ENCODE measurements around the gene GNAL. TPM values are rescaled to one million over a fixed set of nuclear protein-coding genes. Genes with fewer than 3 reads are reported as not detected.

The GNAL gene
- total RNA-seq, 1 experiment from 2014 or later, result 0.06 TPM

DNA sequence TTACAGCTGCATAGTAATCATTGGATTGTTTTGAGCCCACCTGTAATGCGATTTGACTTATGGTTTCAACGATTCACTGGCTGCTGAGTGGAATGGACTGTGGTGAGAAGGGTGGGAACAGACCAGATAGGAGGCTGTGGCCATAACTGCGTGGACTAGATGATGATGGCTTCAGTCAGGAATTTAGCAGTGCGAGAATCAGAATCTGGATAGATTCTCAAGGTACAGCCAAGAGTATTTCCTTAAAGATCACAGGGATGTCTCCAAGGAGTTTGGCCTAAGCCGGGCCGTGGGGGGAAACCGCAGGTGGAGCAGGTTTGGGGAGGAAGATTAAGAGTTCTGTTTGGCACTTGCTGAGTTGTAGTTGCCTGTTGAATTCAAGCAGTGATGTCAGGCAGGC, 118.2 kb downstream of the GNAL start:
- H3K4me1 ChIP-seq (ENCODE audit: insufficient read depth, low read length, poor library complexity, severe bottlenecking), result no peaks in the 10 kb centered on the region
- H3K36me3 ChIP-seq (ENCODE audit: insufficient read depth, low read length, poor library complexity, severe bottlenecking), result no peaks in the 10 kb centered on the region
- DNase-seq (ENCODE audit: low spot score), result no peak
- TF ChIP-seq, protein P1, sequence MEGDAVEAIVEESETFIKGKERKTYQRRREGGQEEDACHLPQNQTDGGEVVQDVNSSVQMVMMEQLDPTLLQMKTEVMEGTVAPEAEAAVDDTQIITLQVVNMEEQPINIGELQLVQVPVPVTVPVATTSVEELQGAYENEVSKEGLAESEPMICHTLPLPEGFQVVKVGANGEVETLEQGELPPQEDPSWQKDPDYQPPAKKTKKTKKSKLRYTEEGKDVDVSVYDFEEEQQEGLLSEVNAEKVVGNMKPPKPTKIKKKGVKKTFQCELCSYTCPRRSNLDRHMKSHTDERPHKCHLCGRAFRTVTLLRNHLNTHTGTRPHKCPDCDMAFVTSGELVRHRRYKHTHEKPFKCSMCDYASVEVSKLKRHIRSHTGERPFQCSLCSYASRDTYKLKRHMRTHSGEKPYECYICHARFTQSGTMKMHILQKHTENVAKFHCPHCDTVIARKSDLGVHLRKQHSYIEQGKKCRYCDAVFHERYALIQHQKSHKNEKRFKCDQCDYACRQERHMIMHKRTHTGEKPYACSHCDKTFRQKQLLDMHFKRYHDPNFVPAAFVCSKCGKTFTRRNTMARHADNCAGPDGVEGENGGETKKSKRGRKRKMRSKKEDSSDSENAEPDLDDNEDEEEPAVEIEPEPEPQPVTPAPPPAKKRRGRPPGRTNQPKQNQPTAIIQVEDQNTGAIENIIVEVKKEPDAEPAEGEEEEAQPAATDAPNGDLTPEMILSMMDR (conservative IDR thresholded peaks at IDR 0.05; ENCODE audit: low read depth, low read length), result no peak
- no peak for TF ChIP-seq EZH2 (IDR thresholded peaks at IDR 0.05; ENCODE audit: borderline replicate concordance, low read depth, low read length, poor library complexity, severe bottlenecking)
- no TSS peak for BruUV-seq (replicated peaks)
- intact Hi-C loops (cut with micrococcal nuclease; ENCODE audit: unreplicated experiment), result no loop called here
- peaks cover 14% of the 10 kb centered on the region for H3K27me3 ChIP-seq (replicated peaks; ENCODE audit: insufficient read depth, low read depth, low read length, poor library complexity)
- H3K27ac ChIP-seq (ENCODE audit: low read depth, low read length, poor library complexity, severe bottlenecking), result no peak overlapping the region
- POLR2A ChIA-PET (ENCODE audit: low non-redundant PET), result no interaction called here
- H3K9me3 ChIP-seq (ENCODE audit: low read depth, low read length, poor library complexity, severe bottlenecking), result no peaks in the 10 kb centered on the region
- H3K4me3 ChIP-seq (ENCODE audit: low read depth, low read length, poor library complexity, severe bottlenecking), result no peak overlapping the region
- CTCF ChIA-PET, result no interaction called here

DNA sequence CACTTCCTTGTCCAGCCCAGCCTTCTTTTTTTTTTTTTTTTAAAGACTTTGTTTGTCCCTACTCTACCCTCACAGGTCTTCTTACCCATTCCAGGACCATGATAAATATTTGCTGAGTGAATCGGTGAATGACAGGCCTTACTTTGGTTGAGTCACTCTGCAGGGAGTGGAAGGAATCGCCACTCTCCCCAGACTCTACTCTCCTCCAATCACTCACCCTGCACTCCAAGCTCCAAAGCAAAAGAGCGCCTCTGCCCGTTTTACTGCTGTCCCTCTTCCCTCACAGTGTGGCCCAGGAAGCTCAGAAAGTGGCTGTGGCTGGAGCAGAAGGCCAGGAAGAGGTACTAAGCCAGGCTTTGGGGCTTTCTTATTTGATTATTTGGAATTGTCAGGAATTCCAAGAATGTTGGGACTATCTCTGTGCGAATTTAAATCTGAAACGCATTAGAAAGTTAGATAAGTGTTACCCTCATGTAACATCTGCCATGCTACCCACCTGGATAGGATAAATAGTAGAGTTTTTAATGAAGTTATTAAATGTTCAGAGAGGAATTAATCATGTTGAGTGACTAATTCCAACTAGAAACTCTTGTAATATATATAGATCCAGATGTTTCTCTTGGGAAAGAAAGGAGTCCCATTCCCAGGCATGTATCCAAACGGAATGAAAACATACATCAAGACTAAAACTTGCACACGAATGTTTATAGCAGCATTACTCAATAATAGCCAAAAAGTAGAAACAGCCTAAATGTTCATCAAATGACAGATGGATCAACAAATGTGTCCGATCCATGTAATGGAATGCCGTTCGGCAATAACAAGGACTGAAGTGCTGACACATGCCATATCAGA, 119.2 kb downstream of the GNAL start:
- intact Hi-C loops (cut with micrococcal nuclease; ENCODE audit: unreplicated experiment), result no loop called here
- Histone ChIP-seq H3K9me3 (ENCODE audit: low read depth, low read length, poor library complexity, severe bottlenecking) (no peaks in the 10 kb centered on the region), H3K4me1 (ENCODE audit: insufficient read depth, low read length, poor library complexity, severe bottlenecking) (no peaks in the 10 kb centered on the region), H3K27me3 (replicated peaks; ENCODE audit: insufficient read depth, low read depth, low read length, poor library complexity) (peaks cover 5% of the 10 kb centered on the region), H3K36me3 (ENCODE audit: insufficient read depth, low read length, poor library complexity, severe bottlenecking) (no peaks in the 10 kb centered on the region), H3K27ac (ENCODE audit: low read depth, low read length, poor library complexity, severe bottlenecking) (no peak overlapping the region), H3K4me3 (ENCODE audit: low read depth, low read length, poor library complexity, severe bottlenecking) (no peak overlapping the region)
- CTCF ChIA-PET, result no interaction called here
- BruUV-seq (replicated peaks), result no TSS peak
- TF ChIP-seq, protein P1 (conservative IDR thresholded peaks at IDR 0.05; ENCODE audit: low read depth, low read length), result no peak
- TF ChIP-seq EZH2 (IDR thresholded peaks at IDR 0.05; ENCODE audit: borderline replicate concordance, low read depth, low read length, poor library complexity, severe bottlenecking), result no peak
- DNase-seq (ENCODE audit: low spot score), result no peak
- POLR2A ChIA-PET (ENCODE audit: low non-redundant PET), result no interaction called here

DNA sequence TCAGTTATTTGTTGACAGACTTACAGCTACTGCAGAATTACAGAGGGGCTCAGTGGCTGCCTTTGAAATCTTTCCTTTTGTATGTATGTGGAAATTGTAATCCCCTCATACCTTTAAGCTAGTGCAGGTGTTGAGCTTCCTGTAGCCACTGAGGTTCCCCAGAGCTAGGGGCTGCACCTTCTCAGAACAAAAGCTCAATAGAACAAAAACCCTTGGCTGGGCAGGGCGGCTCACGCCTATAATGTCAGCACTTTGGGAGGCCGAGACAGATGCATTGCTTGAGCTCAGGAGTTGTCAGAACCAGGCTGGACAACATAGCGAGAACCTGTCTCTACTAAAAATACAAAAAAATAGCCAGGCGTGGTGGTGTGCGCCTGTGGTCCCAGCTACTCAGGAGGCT, 120.8 kb downstream of the GNAL start:
- no peaks in the 10 kb centered on the region for H3K36me3 ChIP-seq (ENCODE audit: insufficient read depth, low read length, poor library complexity, severe bottlenecking)
- H3K4me1 ChIP-seq (ENCODE audit: insufficient read depth, low read length, poor library complexity, severe bottlenecking), result no peaks in the 10 kb centered on the region
- DNase-seq (ENCODE audit: low spot score), result no peak
- no peak overlapping the region for H3K4me3 ChIP-seq (ENCODE audit: low read depth, low read length, poor library complexity, severe bottlenecking)
- H3K27me3 ChIP-seq (replicated peaks; ENCODE audit: insufficient read depth, low read depth, low read length, poor library complexity), result peaks cover 4% of the 10 kb centered on the region
- no peak overlapping the region for H3K27ac ChIP-seq (ENCODE audit: low read depth, low read length, poor library complexity, severe bottlenecking)
- POLR2A ChIA-PET (ENCODE audit: low non-redundant PET), result no interaction called here
- no peak for TF ChIP-seq EZH2 (IDR thresholded peaks at IDR 0.05; ENCODE audit: borderline replicate concordance, low read depth, low read length, poor library complexity, severe bottlenecking)
- TF ChIP-seq, protein P1 (conservative IDR thresholded peaks at IDR 0.05; ENCODE audit: low read depth, low read length), result no peak
- CTCF ChIA-PET, result no interaction called here
- intact Hi-C loops (cut with micrococcal nuclease; ENCODE audit: unreplicated experiment), result no loop called here
- BruUV-seq (replicated peaks), result no TSS peak
- no peaks in the 10 kb centered on the region for H3K9me3 ChIP-seq (ENCODE audit: low read depth, low read length, poor library complexity, severe bottlenecking)

All from A673 (cell line).